ENCODE results near the gene C4orf33.
"Not testable (repeated sequence)": the region's sequence is repeated elsewhere in the genome, so short reads cannot be mapped to it uniquely, and the experiment has no call there.

The C4orf33 gene

GRCh38 chr4:129113919-129114318 lies 18.0 kb downstream of the C4orf33 start:
- no peak for DNase-seq (ENCODE audit: low read depth, low spot score)
- no peak overlapping the region for H3K4me3 ChIP-seq (ENCODE audit: low read length)

GRCh38 chr4:129117705-129118104 lies 21.8 kb downstream of the C4orf33 start:
- no peak for DNase-seq (ENCODE audit: low read depth, low spot score)
- H3K4me3 ChIP-seq (ENCODE audit: low read length), result no peak overlapping the region

- not testable (repeated sequence) for DNase-seq (ENCODE audit: low read depth, low spot score); H3K4me3 ChIP-seq (ENCODE audit: low read length)
These were observed 30.7 kb downstream of the C4orf33 start for GRCh38 chr4:129126614-129127013.

GRCh38 chr4:129129143-129129542 lies 33.2 kb downstream of the C4orf33 start:
- no peak overlapping the region for H3K4me3 ChIP-seq (ENCODE audit: low read length)
- no peak for DNase-seq (ENCODE audit: low read depth, low spot score)

- H3K4me3 ChIP-seq (ENCODE audit: low read length), result no peak overlapping the region
- DNase-seq (ENCODE audit: low read depth, low spot score), result no peak
These were observed 35.4 kb downstream of the C4orf33 start for GRCh38 chr4:129131343-129131742.

- no peak overlapping the region for H3K4me3 ChIP-seq (ENCODE audit: low read length)
- peak; percentile 37 for DNase-seq (ENCODE audit: low read depth, low spot score)
These were observed 40.5 kb downstream of the C4orf33 start for GRCh38 chr4:129136433-129136832.

- DNase-seq (ENCODE audit: low read depth, low spot score), result no peak
- no peak overlapping the region for H3K4me3 ChIP-seq (ENCODE audit: low read length)
These were observed 43.0 kb downstream of the C4orf33 start for GRCh38 chr4:129138810-129139496.

GRCh38 chr4:129140521-129140920 lies 44.6 kb downstream of the C4orf33 start:
- no peak for DNase-seq (ENCODE audit: low read depth, low spot score)
- H3K4me3 ChIP-seq (ENCODE audit: low read length), result no peak overlapping the region

- DNase-seq (ENCODE audit: low read depth, low spot score), result no peak
- H3K4me3 ChIP-seq (ENCODE audit: low read length), result no peak overlapping the region
These were observed 47.4 kb downstream of the C4orf33 start for GRCh38 chr4:129143359-129143758.

- H3K4me3 ChIP-seq (ENCODE audit: low read length), result no peak overlapping the region
- no peak for DNase-seq (ENCODE audit: low read depth, low spot score)
These were observed 48.8 kb downstream of the C4orf33 start for GRCh38 chr4:129144755-129145206.

GRCh38 chr4:129145222-129145730 lies 49.3 kb downstream of the C4orf33 start:
- H3K4me3 ChIP-seq (ENCODE audit: low read length), result no peak overlapping the region
- no peak for DNase-seq (ENCODE audit: low read depth, low spot score)

GRCh38 chr4:129146639-129147038 lies 50.7 kb downstream of the C4orf33 start:
- DNase-seq (ENCODE audit: low read depth, low spot score), result no peak
- no peak overlapping the region for H3K4me3 ChIP-seq (ENCODE audit: low read length)

GRCh38 chr4:129148892-129149291 lies 52.9 kb downstream of the C4orf33 start:
- H3K4me3 ChIP-seq (ENCODE audit: low read length), result no peak overlapping the region

GRCh38 chr4:129149906-129150305 lies 54.0 kb downstream of the C4orf33 start:
- H3K4me3 ChIP-seq (ENCODE audit: low read length), result no peak overlapping the region
- no peak for DNase-seq (ENCODE audit: low read depth, low spot score)

More at GRCh38 chr4:129148892-129149291, 52.9 kb downstream of the C4orf33 start:
- no peak for DNase-seq (ENCODE audit: low read depth, low spot score)

- H3K4me3 ChIP-seq (ENCODE audit: low read length), result no peak overlapping the region
- no peak for DNase-seq (ENCODE audit: low read depth, low spot score)
These were observed 56.4 kb downstream of the C4orf33 start for GRCh38 chr4:129152350-129152749.

- H3K4me3 ChIP-seq (ENCODE audit: low read length), result no peak overlapping the region
- DNase-seq (ENCODE audit: low read depth, low spot score), result no peak
These were observed 57.7 kb downstream of the C4orf33 start for GRCh38 chr4:129153700-129154099.

GRCh38 chr4:129162450-129162849 lies 66.5 kb downstream of the C4orf33 start:
- no peak overlapping the region for H3K4me3 ChIP-seq (ENCODE audit: low read length)
- DNase-seq (ENCODE audit: low read depth, low spot score), result no peak

- H3K4me3 ChIP-seq (ENCODE audit: low read length), result no peak overlapping the region
- DNase-seq (ENCODE audit: low read depth, low spot score), result no peak
These were observed 67.5 kb downstream of the C4orf33 start for GRCh38 chr4:129163427-129163826.

GRCh38 chr4:129164243-129164642 lies 68.3 kb downstream of the C4orf33 start:
- H3K4me3 ChIP-seq (ENCODE audit: low read length), result no peak overlapping the region
- no peak for DNase-seq (ENCODE audit: low read depth, low spot score)

Measured in Jurkat, Clone E6-1 (cell line).